ENCODE results near the gene OR4P4.

OR4P4 gene

DNA sequence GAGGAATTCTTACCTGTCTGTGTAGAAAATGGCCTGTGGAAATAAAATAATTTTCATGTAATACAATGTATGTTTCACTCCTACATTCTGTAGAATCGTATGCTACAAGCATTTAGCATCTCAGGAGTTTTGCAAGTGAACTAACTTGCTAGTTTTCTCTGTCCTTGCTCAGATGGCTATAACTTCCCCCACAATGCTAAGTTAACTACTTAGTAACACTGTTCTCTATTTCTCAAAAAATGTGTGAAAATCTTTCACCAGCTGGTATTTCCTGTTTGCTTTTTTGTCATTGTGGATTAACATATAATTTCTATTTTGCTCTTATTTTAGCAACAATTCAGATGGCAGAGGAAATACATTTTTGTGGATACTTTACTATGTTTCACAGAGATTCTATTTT lies 17.6 kb downstream of the OR4P4 start:
- DNase-seq, result no peak
- peaks cover 2% of the 10 kb centered on the region for H3K9me3 ChIP-seq (ENCODE audit: insufficient read depth, low read depth, low read length)
- no peak overlapping the region for H3K4me3 ChIP-seq (ENCODE audit: low read depth, low read length)
- H3K4ac ChIP-seq (ENCODE audit: low read depth, low read length), result no peak overlapping the region
- no peak overlapping the region for H3K9ac ChIP-seq (ENCODE audit: low read length)
- H2BK5ac ChIP-seq (ENCODE audit: low read depth, low read length, poor library complexity), result no peak overlapping the region
- no CpG with 5 or more reads among the region's 1 CpG for WGBS (ENCODE audit: extremely low coverage, insufficient coverage, insufficient read length)
- H3K27me3 ChIP-seq (ENCODE audit: insufficient read depth, low read length), result no peaks in the 10 kb centered on the region
- no peak overlapping the region for H4K12ac ChIP-seq (ENCODE audit: low read depth, low read length)
- no peak overlapping the region for H3K27ac ChIP-seq (ENCODE audit: low read depth, low read length)
- H3K23ac ChIP-seq (ENCODE audit: low read length), result no peak overlapping the region
- H2BK12ac ChIP-seq (ENCODE audit: low read length), result no peak overlapping the region
- H4K91ac ChIP-seq (ENCODE audit: low read depth, low read length), result no peak overlapping the region
- no peak overlapping the region for H3K18ac ChIP-seq (ENCODE audit: low read length)
- H3K14ac ChIP-seq (ENCODE audit: low read length), result no peak overlapping the region
- H3K4me2 ChIP-seq (ENCODE audit: low read length), result no peak overlapping the region
- no peak overlapping the region for H2BK120ac ChIP-seq (ENCODE audit: insufficient read depth, low read length, poor library complexity)
- H3K79me1 ChIP-seq (ENCODE audit: low read length), result no peaks in the 10 kb centered on the region
- H3K79me2 ChIP-seq (ENCODE audit: control insufficient read depth, insufficient read depth, low read length, poor library complexity), result no peaks in the 10 kb centered on the region
- H4K8ac ChIP-seq (ENCODE audit: low read depth, low read length), result no peak overlapping the region
- no peaks in the 10 kb centered on the region for H3K4me1 ChIP-seq (ENCODE audit: control insufficient read depth in 1 of 2, insufficient read depth in 2 of 2, low read length in 2 of 2)
- H2AFZ ChIP-seq (ENCODE audit: insufficient read depth, low read length, poor library complexity), result no peak overlapping the region
- no peaks in the 10 kb centered on the region for H3K36me3 ChIP-seq (ENCODE audit: control insufficient read depth in 1 of 2, insufficient read depth in 2 of 2, low read length in 2 of 2)
- no peak overlapping the region for H2AK5ac ChIP-seq (ENCODE audit: low read length)

DNA sequence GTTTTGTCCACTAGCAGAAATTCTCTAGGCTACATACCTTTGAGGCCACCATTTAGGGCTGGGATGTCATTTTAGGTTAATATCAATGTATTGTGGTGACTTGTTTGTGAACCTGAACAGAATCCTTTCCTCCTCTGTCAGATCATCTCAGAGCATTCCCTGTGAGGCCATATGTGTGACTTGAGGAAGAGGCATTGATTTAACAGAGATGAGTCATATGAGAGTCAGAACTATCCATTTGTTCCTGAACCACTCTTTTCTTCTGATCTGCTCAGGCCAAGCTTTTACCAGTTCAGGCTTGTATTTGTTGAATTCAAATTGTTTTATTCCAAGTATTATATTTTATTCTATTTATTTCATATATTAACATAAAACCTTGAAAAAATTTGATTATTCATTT lies 20.2 kb downstream of the OR4P4 start:
- Histone ChIP-seq H3K23ac (ENCODE audit: low read length) (no peak overlapping the region), H3K27ac (ENCODE audit: low read depth, low read length) (no peak overlapping the region), H2BK5ac (ENCODE audit: low read depth, low read length, poor library complexity) (no peak overlapping the region), H3K14ac (ENCODE audit: low read length) (no peak overlapping the region), H3K4ac (ENCODE audit: low read depth, low read length) (no peak overlapping the region), H2BK12ac (ENCODE audit: low read length) (no peak overlapping the region), H3K9ac (ENCODE audit: low read length) (no peak overlapping the region), H3K79me1 (ENCODE audit: low read length) (no peaks in the 10 kb centered on the region), H4K8ac (ENCODE audit: low read depth, low read length) (no peak overlapping the region), H3K36me3 (ENCODE audit: control insufficient read depth in 1 of 2, insufficient read depth in 2 of 2, low read length in 2 of 2) (no peaks in the 10 kb centered on the region), H2AK5ac (ENCODE audit: low read length) (no peak overlapping the region), H3K79me2 (ENCODE audit: control insufficient read depth, insufficient read depth, low read length, poor library complexity) (no peaks in the 10 kb centered on the region), H4K91ac (ENCODE audit: low read depth, low read length) (no peak overlapping the region), H3K27me3 (ENCODE audit: insufficient read depth, low read length) (no peaks in the 10 kb centered on the region), H4K12ac (ENCODE audit: low read depth, low read length) (no peak overlapping the region), H3K4me1 (ENCODE audit: control insufficient read depth in 1 of 2, insufficient read depth in 2 of 2, low read length in 2 of 2) (no peaks in the 10 kb centered on the region), H3K4me2 (ENCODE audit: low read length) (no peak overlapping the region), H3K18ac (ENCODE audit: low read length) (no peak overlapping the region), H3K9me3 (ENCODE audit: insufficient read depth, low read depth, low read length) (peaks cover 2% of the 10 kb centered on the region), H3K4me3 (ENCODE audit: low read depth, low read length) (no peak overlapping the region), H2BK120ac (ENCODE audit: insufficient read depth, low read length, poor library complexity) (no peak overlapping the region), H2AFZ (ENCODE audit: insufficient read depth, low read length, poor library complexity) (no peak overlapping the region)
- DNase-seq, result no peak

DNA sequence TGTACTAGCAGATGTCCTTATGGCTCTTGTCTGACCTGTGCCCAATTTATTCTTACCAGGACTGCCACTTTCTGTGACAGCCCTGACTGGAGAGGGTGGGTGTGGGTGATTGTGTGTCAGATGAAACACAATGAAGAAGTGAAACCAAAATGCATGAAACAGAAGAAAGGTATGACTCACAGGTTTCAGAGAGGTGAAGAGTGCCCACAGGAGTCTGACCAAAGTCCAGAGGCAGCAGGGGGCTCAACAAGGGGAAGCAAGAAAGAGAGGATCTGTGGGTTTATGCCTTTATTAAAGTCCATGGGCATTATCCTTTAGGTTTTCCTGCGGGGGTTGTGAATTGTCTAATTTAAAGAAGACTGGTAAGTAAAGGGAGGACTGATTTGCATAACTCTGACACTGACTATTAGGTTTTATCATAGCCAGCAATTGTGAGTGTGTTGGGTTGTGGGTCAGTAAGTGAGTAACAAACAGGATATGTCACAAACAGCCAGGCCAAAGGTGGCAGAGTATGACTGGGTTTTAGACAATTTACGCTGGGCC lies 23.2 kb downstream of the OR4P4 start:
- Histone ChIP-seq H3K9me3 (ENCODE audit: insufficient read depth, low read depth, low read length) (peaks cover 2% of the 10 kb centered on the region), H4K8ac (ENCODE audit: low read depth, low read length) (no peak overlapping the region), H3K4ac (ENCODE audit: low read depth, low read length) (no peak overlapping the region), H2AFZ (ENCODE audit: insufficient read depth, low read length, poor library complexity) (no peak overlapping the region), H2BK5ac (ENCODE audit: low read depth, low read length, poor library complexity) (no peak overlapping the region), H3K36me3 (ENCODE audit: control insufficient read depth in 1 of 2, insufficient read depth in 2 of 2, low read length in 2 of 2) (no peaks in the 10 kb centered on the region), H3K18ac (ENCODE audit: low read length) (no peak overlapping the region), H3K23ac (ENCODE audit: low read length) (no peak overlapping the region), H2AK5ac (ENCODE audit: low read length) (no peak overlapping the region), H3K4me2 (ENCODE audit: low read length) (no peak overlapping the region), H3K14ac (ENCODE audit: low read length) (no peak overlapping the region), H2BK120ac (ENCODE audit: insufficient read depth, low read length, poor library complexity) (no peak overlapping the region), H4K12ac (ENCODE audit: low read depth, low read length) (no peak overlapping the region), H3K9ac (ENCODE audit: low read length) (no peak overlapping the region), H3K79me1 (ENCODE audit: low read length) (no peaks in the 10 kb centered on the region), H3K27ac (ENCODE audit: low read depth, low read length) (no peak overlapping the region), H3K27me3 (ENCODE audit: insufficient read depth, low read length) (no peaks in the 10 kb centered on the region), H3K4me3 (ENCODE audit: low read depth, low read length) (no peak overlapping the region), H3K4me1 (ENCODE audit: control insufficient read depth in 1 of 2, insufficient read depth in 2 of 2, low read length in 2 of 2) (no peaks in the 10 kb centered on the region), H4K91ac (ENCODE audit: low read depth, low read length) (no peak overlapping the region), H3K79me2 (ENCODE audit: control insufficient read depth, insufficient read depth, low read length, poor library complexity) (no peaks in the 10 kb centered on the region), H2BK12ac (ENCODE audit: low read length) (no peak overlapping the region)
- WGBS (ENCODE audit: extremely low coverage, insufficient coverage, insufficient read length), result no CpG with 5 or more reads among the region's 2 CpGs
- DNase-seq, result no peak

DNA sequence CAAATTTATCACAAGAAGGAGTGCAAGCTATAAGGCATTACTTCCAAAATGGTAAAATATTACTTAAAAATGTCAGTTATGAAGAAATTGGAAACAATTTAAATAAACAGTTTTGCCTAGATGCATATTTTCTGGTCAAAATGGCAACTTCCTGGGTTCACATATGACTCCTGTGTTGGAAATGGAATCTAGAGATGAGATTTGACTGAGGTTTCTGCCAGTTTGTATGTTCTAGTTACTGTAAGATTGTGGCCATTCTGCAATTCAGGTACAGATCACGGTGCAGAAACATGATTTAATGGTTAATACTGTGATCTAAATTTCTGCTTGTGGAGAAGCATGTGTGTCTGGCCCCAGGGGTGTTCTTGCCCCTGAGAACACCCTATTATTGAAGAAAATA lies 23.7 kb downstream of the OR4P4 start:
- Histone ChIP-seq H3K4ac (ENCODE audit: low read depth, low read length) (no peak overlapping the region), H3K9ac (ENCODE audit: low read length) (no peak overlapping the region), H2AFZ (ENCODE audit: insufficient read depth, low read length, poor library complexity) (no peak overlapping the region), H2AK5ac (ENCODE audit: low read length) (no peak overlapping the region), H4K8ac (ENCODE audit: low read depth, low read length) (no peak overlapping the region), H4K91ac (ENCODE audit: low read depth, low read length) (no peak overlapping the region), H3K18ac (ENCODE audit: low read length) (no peak overlapping the region), H3K9me3 (ENCODE audit: insufficient read depth, low read depth, low read length) (no peaks in the 10 kb centered on the region), H2BK5ac (ENCODE audit: low read depth, low read length, poor library complexity) (no peak overlapping the region), H3K79me1 (ENCODE audit: low read length) (no peaks in the 10 kb centered on the region), H3K4me3 (ENCODE audit: low read depth, low read length) (no peak overlapping the region), H3K27me3 (ENCODE audit: insufficient read depth, low read length) (no peaks in the 10 kb centered on the region), H4K12ac (ENCODE audit: low read depth, low read length) (no peak overlapping the region), H3K27ac (ENCODE audit: low read depth, low read length) (no peak overlapping the region), H3K4me1 (ENCODE audit: control insufficient read depth in 1 of 2, insufficient read depth in 2 of 2, low read length in 2 of 2) (no peaks in the 10 kb centered on the region), H3K23ac (ENCODE audit: low read length) (no peak overlapping the region), H2BK12ac (ENCODE audit: low read length) (no peak overlapping the region), H3K79me2 (ENCODE audit: control insufficient read depth, insufficient read depth, low read length, poor library complexity) (no peaks in the 10 kb centered on the region), H3K36me3 (ENCODE audit: control insufficient read depth in 1 of 2, insufficient read depth in 2 of 2, low read length in 2 of 2) (no peaks in the 10 kb centered on the region), H3K14ac (ENCODE audit: low read length) (no peak overlapping the region), H2BK120ac (ENCODE audit: insufficient read depth, low read length, poor library complexity) (no peak overlapping the region), H3K4me2 (ENCODE audit: low read length) (no peak overlapping the region)
- no peak for DNase-seq
- WGBS (ENCODE audit: extremely low coverage, insufficient coverage, insufficient read length), result no CpG with 5 or more reads among the region's 1 CpG

Measured in trophoblast cell (in vitro differentiated cells and primary cell).